HFFc6 (cell line): Measurements from ENCODE around the gene NFATC2IP. TPM values are rescaled to one million over a fixed set of nuclear protein-coding genes. Genes with fewer than 3 reads are reported as not detected.
A peak's percentile ranks its signal among the peaks of the same experiment; 100 is the strongest.
"Not testable (repeated sequence)": the region's sequence is repeated elsewhere in the genome, so short reads cannot be mapped to it uniquely, and the experiment has no call there.

Source experiments
- DNase-seq: peaks from one replicate; pipeline ENCODE4 v3.0.0-alpha.2; 2018
- H3K27ac Mint-ChIP-seq: 2 replicates; pipeline ENCODE4 v1.8.0; 2020; ENCODE audit warnings: mild to moderate bottlenecking, mixed read lengths
- H3K27me3 Mint-ChIP-seq: 2 replicates; pipeline ENCODE4 v1.8.0; 2021; ENCODE audit warnings: mild to moderate bottlenecking, moderate library complexity, mixed read lengths; ENCODE audit not compliant: insufficient read depth
- H3K36me3 Mint-ChIP-seq: 2 replicates; pipeline ENCODE4 v1.8.0; 2021; ENCODE audit warnings: low read depth, mixed read lengths
- H3K4me1 Mint-ChIP-seq: 2 replicates; pipeline ENCODE4 v1.8.0; 2020; ENCODE audit warnings: low read depth, mixed read lengths
- H3K4me3 Mint-ChIP-seq: 2 replicates; pipeline ENCODE4 v1.8.0; 2020; ENCODE audit warnings: mild to moderate bottlenecking, moderate library complexity, mixed read lengths
- H3K9me3 Mint-ChIP-seq: 2 replicates; pipeline ENCODE4 v1.8.0; 2020; ENCODE audit warnings: mild to moderate bottlenecking, mixed read lengths
- CTCF ChIP-seq: fragments of 200-600 bp; sonication (generic); IDR thresholded peaks from 2 replicates; pipeline ENCODE4 v1.5.0; 2021; ENCODE audit warnings: antibody characterized with exemption, mild to moderate bottlenecking
- total RNA-seq, 6 experiments: library from RNA; stranded (reverse); fragmentation: NEBNext Ultra II Directional; extraction: Animal tissue kit (Norgen Biotek cat#: 25700); gene quantifications; 2 replicates in 1 of 6; 3 replicates in 5 of 6; pipeline ENCODE4 v1.2.3, GENCODE V29; 2021

NFATC2IP gene
- total RNA-seq, 6 experiments from 2014 or later: 18.1 to 21.9 (median 19.9) TPM

- H3K27ac Mint-ChIP-seq: no peak overlapping the region
Measured at GRCh38 chr16:28958836-28959235, 8.1 kb downstream of the NFATC2IP start.

DNA sequence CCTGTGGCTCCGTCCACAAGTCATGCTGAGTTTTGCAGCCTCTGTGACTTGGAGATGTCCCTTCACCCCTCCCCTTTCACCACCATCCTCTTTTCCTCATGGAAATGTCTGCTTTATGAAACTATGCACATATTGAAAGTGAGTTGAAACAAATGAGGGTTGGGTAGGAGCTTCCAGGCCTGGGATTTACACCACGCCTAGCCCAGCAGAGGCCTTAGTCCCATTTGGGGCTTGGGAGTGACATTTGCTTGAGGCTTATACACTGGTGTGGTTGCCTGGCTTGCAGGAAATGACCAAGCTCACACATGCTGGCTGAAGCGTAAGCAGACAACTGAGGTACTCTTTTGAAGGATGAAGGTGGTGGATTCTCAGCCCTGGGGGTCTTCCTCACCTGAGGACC lies 13.3 kb downstream of the NFATC2IP start:
- no peaks in the 10 kb centered on the region for H3K9me3 Mint-ChIP-seq
- H3K4me3 Mint-ChIP-seq: no peak overlapping the region

More at GRCh38 chr16:28958836-28959235, 8.1 kb downstream of the NFATC2IP start:
- peaks cover 8% of the 10 kb centered on the region; the same call in 1 of the 2 replicates for H3K36me3 Mint-ChIP-seq
- TF ChIP-seq CTCF: no peak
- no peaks in the 10 kb centered on the region for H3K9me3 Mint-ChIP-seq
- DNase-seq: no peak
- no peaks in the 10 kb centered on the region for H3K4me1 Mint-ChIP-seq
- H3K27me3 Mint-ChIP-seq: no peaks in the 10 kb centered on the region; the same call in 1 of the 2 replicates
- no peak overlapping the region for H3K4me3 Mint-ChIP-seq

GRCh38 chr16:28964496-28964895 lies 13.8 kb downstream of the NFATC2IP start:
- Mint-ChIP-seq H3K27ac (no peak overlapping the region), H3K4me1 (no peaks in the 10 kb centered on the region), H3K9me3 (no peaks in the 10 kb centered on the region), H3K27me3 (no peaks in the 10 kb centered on the region; the same call in 1 of the 2 replicates), H3K4me3 (no peak overlapping the region), H3K36me3 (no peaks in the 10 kb centered on the region; the same call in 1 of the 2 replicates)
- no peak for TF ChIP-seq CTCF
- no peak for DNase-seq

More for the DNA sequence above, 13.3 kb downstream of the NFATC2IP start:
- no peak for TF ChIP-seq CTCF
- no peaks in the 10 kb centered on the region; the same call in 1 of the 2 replicates for H3K27me3 Mint-ChIP-seq
- H3K36me3 Mint-ChIP-seq: peaks cover 3% of the 10 kb centered on the region; the same call in 1 of the 2 replicates
- no peaks in the 10 kb centered on the region for H3K4me1 Mint-ChIP-seq
- H3K27ac Mint-ChIP-seq: no peak overlapping the region
- no peak for DNase-seq

- Mint-ChIP-seq H3K36me3 (no peaks in the 10 kb centered on the region; the same call in 1 of the 2 replicates), H3K4me3 (no peak overlapping the region), H3K9me3 (no peaks in the 10 kb centered on the region), H3K27me3 (no peaks in the 10 kb centered on the region; the same call in 1 of the 2 replicates), H3K4me1 (no peaks in the 10 kb centered on the region), H3K27ac (no peak overlapping the region)
- TF ChIP-seq CTCF: no peak
- no peak for DNase-seq
Measured at GRCh38 chr16:28967156-28967555, 16.4 kb downstream of the NFATC2IP start.

DNA sequence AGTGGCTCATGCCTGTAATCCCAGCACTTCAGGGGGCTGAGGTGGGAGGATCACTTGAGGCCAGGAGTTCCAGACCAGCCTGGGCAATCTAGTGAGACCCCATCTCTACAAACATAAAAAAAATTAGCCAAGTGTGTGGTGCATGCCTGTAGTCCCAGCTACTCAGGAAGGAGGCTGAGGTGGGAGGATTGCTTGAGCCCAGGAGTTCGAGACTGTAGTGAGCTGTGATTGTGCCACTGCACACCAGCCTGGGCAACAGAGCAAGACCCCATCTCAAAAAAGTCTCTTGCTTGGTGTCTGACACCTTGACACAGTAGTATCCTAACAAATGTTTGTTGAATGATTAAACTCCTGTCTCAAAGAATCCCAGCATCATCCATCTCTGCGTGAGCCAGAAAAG lies 19.0 kb downstream of the NFATC2IP start:
- peaks cover 10% of the 10 kb centered on the region; the same call in 1 of the 2 replicates for H3K4me1 Mint-ChIP-seq
- not testable (repeated sequence) for DNase-seq, H3K36me3 Mint-ChIP-seq, H3K27ac Mint-ChIP-seq, H3K4me3 Mint-ChIP-seq, H3K27me3 Mint-ChIP-seq, H3K9me3 Mint-ChIP-seq

DNA sequence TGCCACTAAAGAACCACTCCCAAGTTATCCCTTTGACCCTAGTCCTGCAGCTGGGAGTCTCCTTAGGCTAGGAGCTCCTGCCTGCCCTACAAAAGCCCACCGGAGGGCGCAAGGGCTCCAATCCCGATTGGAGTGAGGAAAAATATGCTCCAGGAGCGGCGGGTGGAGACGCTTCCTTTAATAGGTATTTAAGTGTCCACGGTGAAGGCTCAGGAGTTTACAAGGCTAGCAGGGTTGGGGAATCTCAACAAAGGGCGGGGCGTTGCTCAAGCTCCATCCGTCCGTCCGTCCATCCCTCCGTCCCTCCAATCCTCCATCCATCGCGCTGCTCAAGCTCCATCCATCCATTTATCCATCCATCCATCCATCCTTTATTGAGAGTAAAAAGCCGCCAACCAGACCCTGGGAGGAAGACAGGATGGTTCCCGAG lies 23.3 kb downstream of the NFATC2IP start:
- Mint-ChIP-seq H3K4me3 (peak overlapping the region; percentile 99), H3K27ac (peak overlapping the region; percentile 100), H3K27me3 (no peaks in the 10 kb centered on the region; the same call in 1 of the 2 replicates), H3K4me1 (peaks cover 26% of the 10 kb centered on the region), H3K9me3 (no peaks in the 10 kb centered on the region), H3K36me3 (peaks cover 8% of the 10 kb centered on the region; the same call in 1 of the 2 replicates)
- DNase-seq: peak; percentile 67
- TF ChIP-seq CTCF: peak; percentile 82
